ENCODE data around the gene TGFB1I1. TPM values are rescaled to one million over a fixed set of nuclear protein-coding genes. Genes with fewer than 3 reads are reported as not detected.
A peak's percentile ranks its signal among the peaks of the same experiment; 100 is the strongest.

The TGFB1I1 gene
- total and polyA plus RNA-seq, 2 experiments from 2014 or later, result 4.1 to 4.2 TPM

GRCh38 chr16:31455601-31456314, 16.2 kb upstream of the TGFB1I1 start:
- peaks cover 19% of the 10 kb centered on the region for H4K20me1 ChIP-seq (replicated peaks; ENCODE audit: insufficient read depth)
- no peak overlapping the region for H3K4me3 ChIP-seq
- no peaks in the 10 kb centered on the region for H3K36me3 ChIP-seq (ENCODE audit: insufficient read depth)
- no peak overlapping the region for H3K27ac ChIP-seq (ENCODE audit: low read depth)
- DNase-seq (ENCODE audit: low spot score) (peak; percentile 79), ATAC-seq (no peak)
- Mint-ChIP-seq H3K4me3 (peak overlapping the region; percentile 42; the same call in 2 of the 3 replicates), H3K4me1 (peaks cover 46% of the 10 kb centered on the region), H3K27ac (peak overlapping the region; percentile 65), H3K36me3 (ENCODE audit: low read depth) (peaks cover 21% of the 10 kb centered on the region; the same call in 2 of the 3 replicates), H3K27me3 (ENCODE audit: insufficient read depth, low read depth, poor library complexity) (peaks cover 14% of the 10 kb centered on the region), H3K9me3 (peaks cover 4% of the 10 kb centered on the region; the same call in 2 of the 3 replicates)
- TF ChIP-seq ETS1 (IDR thresholded peaks at IDR 0.05) (no peak), CTCF (conservative IDR thresholded peaks at IDR 0.05; ENCODE audit: low read depth in 2 of 2) (peak; percentile 70 to 72)
- H2AFZ ChIP-seq, result no peak overlapping the region
- H3K4me1 ChIP-seq (ENCODE audit: insufficient read depth), result peaks cover 41% of the 10 kb centered on the region
- H3K9me2 ChIP-seq (ENCODE audit: insufficient read depth), result no peaks in the 10 kb centered on the region
- H3K4me2 ChIP-seq, result 0 out of 2 replicates have a peak overlapping the region, but pooled peaks have one; percentile 14
- peaks cover 8% of the 10 kb centered on the region; the same call in 1 of the 2 replicates for H3F3A ChIP-seq (replicated peaks; ENCODE audit: low read depth)
- peaks cover 26% of the 10 kb centered on the region for H3K79me2 ChIP-seq (replicated peaks; ENCODE audit: insufficient read depth)
- H3K27me3 ChIP-seq (ENCODE audit: insufficient read depth), result no peaks in the 10 kb centered on the region

- Mint-ChIP-seq H3K4me1 (peaks cover 40% of the 10 kb centered on the region), H3K27me3 (ENCODE audit: insufficient read depth, low read depth, poor library complexity) (peaks cover 12% of the 10 kb centered on the region), H3K4me3 (peak overlapping the region; percentile 87; the same call in 1 of the 3 replicates), H3K9me3 (peaks cover 4% of the 10 kb centered on the region; the same call in 2 of the 3 replicates), H3K27ac (no peak overlapping the region), H3K36me3 (ENCODE audit: low read depth) (peaks cover 21% of the 10 kb centered on the region; the same call in 2 of the 3 replicates)
- H2AFZ ChIP-seq, result no peak overlapping the region
- ATAC-seq (no peak), DNase-seq (ENCODE audit: low spot score) (no peak)
- no peak overlapping the region for H3K27ac ChIP-seq (ENCODE audit: low read depth)
- H3K4me3 ChIP-seq, result no peak overlapping the region
- H4K20me1 ChIP-seq (replicated peaks; ENCODE audit: insufficient read depth), result peaks cover 19% of the 10 kb centered on the region
- peaks cover 26% of the 10 kb centered on the region for H3K79me2 ChIP-seq (replicated peaks; ENCODE audit: insufficient read depth)
- H3K27me3 ChIP-seq (ENCODE audit: insufficient read depth), result no peaks in the 10 kb centered on the region
- H3K4me2 ChIP-seq, result peak overlapping the region; percentile 99
- H3K36me3 ChIP-seq (ENCODE audit: insufficient read depth), result no peaks in the 10 kb centered on the region
- peaks cover 8% of the 10 kb centered on the region; the same call in 1 of the 2 replicates for H3F3A ChIP-seq (replicated peaks; ENCODE audit: low read depth)
- peaks cover 41% of the 10 kb centered on the region for H3K4me1 ChIP-seq (ENCODE audit: insufficient read depth)
- H3K9me2 ChIP-seq (ENCODE audit: insufficient read depth), result no peaks in the 10 kb centered on the region
- no peak for TF ChIP-seq ETS1 (IDR thresholded peaks at IDR 0.05)
- no peak for TF ChIP-seq JUNB (IDR thresholded peaks at IDR 0.05; ENCODE audit: unreplicated experiment)
- no peak for TF ChIP-seq POLR2AphosphoS5 (IDR thresholded peaks at IDR 0.05; ENCODE audit: low read depth)
- TF ChIP-seq CREB1 (CRISPR knock-in tag; IDR thresholded peaks at IDR 0.05; ENCODE audit: low read depth), result no peak
- no peak for TF ChIP-seq ZNF462 (CRISPR knock-in tag; IDR thresholded peaks at IDR 0.05)
- no peak for TF ChIP-seq NANOG (IDR thresholded peaks at IDR 0.05; ENCODE audit: borderline replicate concordance)
Measured at GRCh38 chr16:31456988-31457360, 15.0 kb upstream of the TGFB1I1 start.

All from GM23338 (cell line).